Measurements from ENCODE around the gene FAM149B1. TPM values are rescaled to one million over a fixed set of nuclear protein-coding genes. Genes with fewer than 3 reads are reported as not detected.

Gene FAM149B1
- polyA plus RNA-seq, 1 donor from 2014 or later = 53.5 TPM

- Histone ChIP-seq H2AFZ (ENCODE audit: low read depth, low read length) (no peak overlapping the region), H3K9me2 (ENCODE audit: insufficient read depth, low read length) (no peaks in the 10 kb centered on the region), H3K27ac (ENCODE audit: low read length) (no peak overlapping the region), H3K4me2 (ENCODE audit: low read length) (no peak overlapping the region), H3K27me3 (ENCODE audit: insufficient read depth, low read depth, low read length) (no peaks in the 10 kb centered on the region), H3K79me2 (replicated peaks; ENCODE audit: insufficient read depth, low read length) (no peaks in the 10 kb centered on the region), H3K9ac (ENCODE audit: low read length) (no peak overlapping the region), H3K4me3 (ENCODE audit: low read length) (no peak overlapping the region), H3F3A (ENCODE audit: insufficient read depth, low read length, poor library complexity, severe bottlenecking) (no peaks in the 10 kb centered on the region), H3K9me3 (ENCODE audit: low read length) (no peaks in the 10 kb centered on the region), H3K36me3 (ENCODE audit: insufficient read depth, low read length) (no peaks in the 10 kb centered on the region), H4K20me1 (ENCODE audit: insufficient read depth) (no peaks in the 10 kb centered on the region)
- TF ChIP-seq MXI1 (conservative IDR thresholded peaks at IDR 0.05; ENCODE audit: poor library complexity, severe bottlenecking) (no peak), POLR2AphosphoS5 (IDR thresholded peaks at IDR 0.05) (no peak), REST (IDR thresholded peaks at IDR 0.05; ENCODE audit: borderline replicate concordance) (no peak), EP300 (conservative IDR thresholded peaks at IDR 0.05; ENCODE audit: poor library complexity, severe bottlenecking) (no peak), SMC3 (conservative IDR thresholded peaks at IDR 0.05; ENCODE audit: poor library complexity) (peak; percentile 57), CTCF (IDR thresholded peaks at IDR 0.05; ENCODE audit: poor library complexity, severe bottlenecking) (peak; percentile 58), EZH2 (IDR thresholded peaks at IDR 0.05; ENCODE audit: borderline replicate concordance, insufficient read depth, low read length, poor library complexity, severe bottlenecking) (no peak), RAD21 (conservative IDR thresholded peaks at IDR 0.05) (peak; percentile 56), TAF1 (IDR thresholded peaks at IDR 0.05; ENCODE audit: low read depth) (no peak)
Measured at GRCh38 chr10:73263693-73264347, 95.9 kb downstream of the FAM149B1 start.

GRCh38 chr10:73264423-73264822 is 96.5 kb downstream of the FAM149B1 start:
- H3K4me2 ChIP-seq (ENCODE audit: low read length) = no peak overlapping the region
- H3K36me3 ChIP-seq (ENCODE audit: insufficient read depth, low read length) = no peaks in the 10 kb centered on the region
- H2AFZ ChIP-seq (ENCODE audit: low read depth, low read length) = no peak overlapping the region
- TF ChIP-seq MXI1 (conservative IDR thresholded peaks at IDR 0.05; ENCODE audit: poor library complexity, severe bottlenecking) (no peak), CTCF (IDR thresholded peaks at IDR 0.05; ENCODE audit: poor library complexity, severe bottlenecking) (no peak), SMC3 (conservative IDR thresholded peaks at IDR 0.05; ENCODE audit: poor library complexity) (no peak), RAD21 (conservative IDR thresholded peaks at IDR 0.05) (no peak), EZH2 (IDR thresholded peaks at IDR 0.05; ENCODE audit: borderline replicate concordance, insufficient read depth, low read length, poor library complexity, severe bottlenecking) (no peak), REST (IDR thresholded peaks at IDR 0.05; ENCODE audit: borderline replicate concordance) (no peak), POLR2AphosphoS5 (IDR thresholded peaks at IDR 0.05) (no peak), EP300 (conservative IDR thresholded peaks at IDR 0.05; ENCODE audit: poor library complexity, severe bottlenecking) (no peak), TAF1 (IDR thresholded peaks at IDR 0.05; ENCODE audit: low read depth) (no peak)
- no peaks in the 10 kb centered on the region for H3K9me3 ChIP-seq (ENCODE audit: low read length)
- H3K4me3 ChIP-seq (ENCODE audit: low read length) = no peak overlapping the region
- H3K79me2 ChIP-seq (replicated peaks; ENCODE audit: insufficient read depth, low read length) = no peaks in the 10 kb centered on the region
- no peak overlapping the region for H3K27ac ChIP-seq (ENCODE audit: low read length)
- H3K9me2 ChIP-seq (ENCODE audit: insufficient read depth, low read length) = no peaks in the 10 kb centered on the region
- no peaks in the 10 kb centered on the region for H3K27me3 ChIP-seq (ENCODE audit: insufficient read depth, low read depth, low read length)
- no peaks in the 10 kb centered on the region for H3F3A ChIP-seq (ENCODE audit: insufficient read depth, low read length, poor library complexity, severe bottlenecking)
- no peaks in the 10 kb centered on the region for H4K20me1 ChIP-seq (ENCODE audit: insufficient read depth)
- H3K9ac ChIP-seq (ENCODE audit: low read length) = no peak overlapping the region

All from neural cell (in vitro differentiated cells).